ENCODE measurements around the gene MED10. TPM values are rescaled to one million over a fixed set of nuclear protein-coding genes. Genes with fewer than 3 reads are reported as not detected.

Gene MED10
- polyA plus RNA-seq, 1 donor from 2014 or later: 37.9 TPM

DNA sequence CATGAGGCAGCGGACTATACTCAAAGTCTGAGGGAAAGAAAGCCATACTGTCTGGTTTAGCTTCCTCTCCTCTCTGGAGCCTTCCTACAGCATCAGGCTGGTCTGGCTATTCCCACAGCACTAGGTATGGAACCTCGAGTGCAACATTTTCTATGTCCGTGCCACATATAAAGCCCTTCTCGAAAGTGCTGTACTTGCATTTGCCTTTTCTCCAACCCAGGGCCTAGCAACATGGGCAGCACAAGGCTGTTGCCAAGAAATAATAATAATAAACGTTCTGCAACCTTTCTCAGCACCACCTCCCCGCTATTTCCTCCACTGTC lies 804 bp downstream of the MED10 start:
- Histone ChIP-seq H3K9ac (ENCODE audit: low read length) (peak overlapping the region; percentile 77), H3F3A (ENCODE audit: insufficient read depth, low read length, poor library complexity, severe bottlenecking) (no peaks in the 10 kb centered on the region), H3K27me3 (ENCODE audit: insufficient read depth, low read depth, low read length) (no peaks in the 10 kb centered on the region), H3K36me3 (ENCODE audit: insufficient read depth, low read length) (peaks cover 15% of the 10 kb centered on the region), H3K27ac (ENCODE audit: low read length) (peak overlapping the region; percentile 31), H3K4me2 (ENCODE audit: low read length) (peak overlapping the region; percentile 76), H3K79me2 (replicated peaks; ENCODE audit: insufficient read depth, low read length) (peaks cover 26% of the 10 kb centered on the region), H3K9me3 (ENCODE audit: low read length) (no peaks in the 10 kb centered on the region), H3K9me2 (ENCODE audit: insufficient read depth, low read length) (no peaks in the 10 kb centered on the region), H2AFZ (ENCODE audit: low read depth, low read length) (no peak overlapping the region), H4K20me1 (ENCODE audit: insufficient read depth) (no peaks in the 10 kb centered on the region), H3K4me3 (ENCODE audit: low read length) (peak overlapping the region; percentile 88)
- no peak for TF ChIP-seq POLR2AphosphoS5 (IDR thresholded peaks at IDR 0.05)
- TF ChIP-seq, protein P1, sequence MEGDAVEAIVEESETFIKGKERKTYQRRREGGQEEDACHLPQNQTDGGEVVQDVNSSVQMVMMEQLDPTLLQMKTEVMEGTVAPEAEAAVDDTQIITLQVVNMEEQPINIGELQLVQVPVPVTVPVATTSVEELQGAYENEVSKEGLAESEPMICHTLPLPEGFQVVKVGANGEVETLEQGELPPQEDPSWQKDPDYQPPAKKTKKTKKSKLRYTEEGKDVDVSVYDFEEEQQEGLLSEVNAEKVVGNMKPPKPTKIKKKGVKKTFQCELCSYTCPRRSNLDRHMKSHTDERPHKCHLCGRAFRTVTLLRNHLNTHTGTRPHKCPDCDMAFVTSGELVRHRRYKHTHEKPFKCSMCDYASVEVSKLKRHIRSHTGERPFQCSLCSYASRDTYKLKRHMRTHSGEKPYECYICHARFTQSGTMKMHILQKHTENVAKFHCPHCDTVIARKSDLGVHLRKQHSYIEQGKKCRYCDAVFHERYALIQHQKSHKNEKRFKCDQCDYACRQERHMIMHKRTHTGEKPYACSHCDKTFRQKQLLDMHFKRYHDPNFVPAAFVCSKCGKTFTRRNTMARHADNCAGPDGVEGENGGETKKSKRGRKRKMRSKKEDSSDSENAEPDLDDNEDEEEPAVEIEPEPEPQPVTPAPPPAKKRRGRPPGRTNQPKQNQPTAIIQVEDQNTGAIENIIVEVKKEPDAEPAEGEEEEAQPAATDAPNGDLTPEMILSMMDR (IDR thresholded peaks at IDR 0.05; ENCODE audit: poor library complexity, severe bottlenecking): no peak
- no peak for TF ChIP-seq TAF1 (IDR thresholded peaks at IDR 0.05; ENCODE audit: low read depth)
- no peak for TF ChIP-seq SMC3 (conservative IDR thresholded peaks at IDR 0.05; ENCODE audit: poor library complexity)
- TF ChIP-seq, protein P2, sequence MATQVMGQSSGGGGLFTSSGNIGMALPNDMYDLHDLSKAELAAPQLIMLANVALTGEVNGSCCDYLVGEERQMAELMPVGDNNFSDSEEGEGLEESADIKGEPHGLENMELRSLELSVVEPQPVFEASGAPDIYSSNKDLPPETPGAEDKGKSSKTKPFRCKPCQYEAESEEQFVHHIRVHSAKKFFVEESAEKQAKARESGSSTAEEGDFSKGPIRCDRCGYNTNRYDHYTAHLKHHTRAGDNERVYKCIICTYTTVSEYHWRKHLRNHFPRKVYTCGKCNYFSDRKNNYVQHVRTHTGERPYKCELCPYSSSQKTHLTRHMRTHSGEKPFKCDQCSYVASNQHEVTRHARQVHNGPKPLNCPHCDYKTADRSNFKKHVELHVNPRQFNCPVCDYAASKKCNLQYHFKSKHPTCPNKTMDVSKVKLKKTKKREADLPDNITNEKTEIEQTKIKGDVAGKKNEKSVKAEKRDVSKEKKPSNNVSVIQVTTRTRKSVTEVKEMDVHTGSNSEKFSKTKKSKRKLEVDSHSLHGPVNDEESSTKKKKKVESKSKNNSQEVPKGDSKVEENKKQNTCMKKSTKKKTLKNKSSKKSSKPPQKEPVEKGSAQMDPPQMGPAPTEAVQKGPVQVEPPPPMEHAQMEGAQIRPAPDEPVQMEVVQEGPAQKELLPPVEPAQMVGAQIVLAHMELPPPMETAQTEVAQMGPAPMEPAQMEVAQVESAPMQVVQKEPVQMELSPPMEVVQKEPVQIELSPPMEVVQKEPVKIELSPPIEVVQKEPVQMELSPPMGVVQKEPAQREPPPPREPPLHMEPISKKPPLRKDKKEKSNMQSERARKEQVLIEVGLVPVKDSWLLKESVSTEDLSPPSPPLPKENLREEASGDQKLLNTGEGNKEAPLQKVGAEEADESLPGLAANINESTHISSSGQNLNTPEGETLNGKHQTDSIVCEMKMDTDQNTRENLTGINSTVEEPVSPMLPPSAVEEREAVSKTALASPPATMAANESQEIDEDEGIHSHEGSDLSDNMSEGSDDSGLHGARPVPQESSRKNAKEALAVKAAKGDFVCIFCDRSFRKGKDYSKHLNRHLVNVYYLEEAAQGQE (IDR thresholded peaks at IDR 0.05; ENCODE audit: borderline replicate concordance): no peak
- no peak for TF ChIP-seq EZH2 (IDR thresholded peaks at IDR 0.05; ENCODE audit: borderline replicate concordance, insufficient read depth, low read length, poor library complexity, severe bottlenecking)
- no peak for TF ChIP-seq MXI1 (conservative IDR thresholded peaks at IDR 0.05; ENCODE audit: poor library complexity, severe bottlenecking)
- TF ChIP-seq RAD21 (conservative IDR thresholded peaks at IDR 0.05): no peak
- no peak for TF ChIP-seq EP300 (conservative IDR thresholded peaks at IDR 0.05; ENCODE audit: poor library complexity, severe bottlenecking)

DNA sequence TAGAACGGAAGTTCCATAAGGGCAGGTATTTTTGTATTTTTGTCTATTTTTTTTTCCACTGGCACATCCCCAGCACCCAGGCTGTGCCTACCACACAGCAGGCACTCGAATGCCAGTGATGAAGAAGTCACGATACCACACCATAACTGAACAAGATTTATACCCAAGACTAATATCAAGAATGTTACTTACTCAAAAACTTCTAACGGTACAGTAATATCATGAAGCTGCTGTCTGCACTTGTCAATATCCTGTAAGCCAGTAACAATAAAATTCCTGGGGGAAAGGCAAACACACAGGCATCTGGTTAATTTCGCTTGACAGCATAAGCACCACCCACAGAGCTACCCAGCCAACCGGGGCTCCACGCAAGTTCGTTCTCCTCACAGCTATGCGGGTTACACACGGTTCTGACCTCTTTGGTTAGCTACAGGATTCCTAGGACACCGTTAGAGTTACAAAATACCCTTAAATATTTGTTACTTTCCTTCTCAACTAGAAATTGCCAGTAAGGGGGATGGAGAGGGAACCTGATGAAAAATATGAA lies 1.3 kb downstream of the MED10 start:
- Histone ChIP-seq H3K79me2 (replicated peaks; ENCODE audit: insufficient read depth, low read length) (peaks cover 26% of the 10 kb centered on the region), H3K27me3 (ENCODE audit: insufficient read depth, low read depth, low read length) (no peaks in the 10 kb centered on the region), H2AFZ (ENCODE audit: low read depth, low read length) (no peak overlapping the region), H3K9ac (ENCODE audit: low read length) (peak overlapping the region; percentile 77), H3F3A (ENCODE audit: insufficient read depth, low read length, poor library complexity, severe bottlenecking) (no peaks in the 10 kb centered on the region), H3K27ac (ENCODE audit: low read length) (no peak overlapping the region), H3K4me2 (ENCODE audit: low read length) (peak overlapping the region; percentile 76), H4K20me1 (ENCODE audit: insufficient read depth) (no peaks in the 10 kb centered on the region), H3K4me3 (ENCODE audit: low read length) (peak overlapping the region; percentile 88), H3K9me3 (ENCODE audit: low read length) (no peaks in the 10 kb centered on the region), H3K36me3 (ENCODE audit: insufficient read depth, low read length) (peaks cover 16% of the 10 kb centered on the region), H3K9me2 (ENCODE audit: insufficient read depth, low read length) (no peaks in the 10 kb centered on the region)
- TF ChIP-seq, protein P1 (IDR thresholded peaks at IDR 0.05; ENCODE audit: poor library complexity, severe bottlenecking): no peak
- TF ChIP-seq SMC3 (conservative IDR thresholded peaks at IDR 0.05; ENCODE audit: poor library complexity) (no peak), POLR2AphosphoS5 (IDR thresholded peaks at IDR 0.05) (no peak), TAF1 (IDR thresholded peaks at IDR 0.05; ENCODE audit: low read depth) (no peak), RAD21 (conservative IDR thresholded peaks at IDR 0.05) (no peak), EP300 (conservative IDR thresholded peaks at IDR 0.05; ENCODE audit: poor library complexity, severe bottlenecking) (no peak), MXI1 (conservative IDR thresholded peaks at IDR 0.05; ENCODE audit: poor library complexity, severe bottlenecking) (no peak)
